PC-3 (cell line): ENCODE data around the gene ZAP70. TPM values are rescaled to one million over a fixed set of nuclear protein-coding genes. Genes with fewer than 3 reads are reported as not detected.

Source experiments
- ATAC-seq: fragments of 200-7000 bp; cut with Tn5 transposase; 2 replicates; pipeline ENCODE4 v1.9.1; 2020; ENCODE audit warnings: mild to moderate bottlenecking, moderate library complexity
- BruUV-seq: library from RNA; stranded (reverse); fragments of 400-500 nt; replicated peaks from 2 replicates; lab custom pipeline; 2021; lab: Mats Ljungman, UMichigan
- CTCF ChIA-PET: fragments of 300-600 bp; sonication (Branson Sonifier 250); formaldehyde crosslinking; loops from one replicate; lab custom pipeline; 2022; ENCODE audit warnings: antibody characterized with exemption; lab: Charles Lee
- POLR2A ChIA-PET: fragments of 300-600 bp; sonication (Branson Sonifier 250); formaldehyde crosslinking; loops from one replicate; lab custom pipeline; 2022; ENCODE audit warnings: antibody characterized with exemption; ENCODE audit not compliant: unreplicated experiment; lab: Charles Lee
- DNase-seq: peaks from one replicate; pipeline ENCODE4 v3.0.0-alpha.2; 2015
- H2AFZ ChIP-seq: fragments of 300-600 bp; sonication (generic); 2 replicates; pipeline ENCODE4 v1.6.0; 2016; ENCODE audit warnings: antibody characterized with exemption, low read length
- H3F3A ChIP-seq: fragments of 300-600 bp; sonication (generic); one replicate; pipeline ENCODE4 v1.6.0; 2017; ENCODE audit warnings: antibody characterized with exemption, low read length, control low read depth, mild to moderate bottlenecking; ENCODE audit not compliant: unreplicated experiment
- H3K27ac ChIP-seq: fragments of 300-600 bp; sonication (generic); 2 replicates; pipeline ENCODE4 v1.5.1; 2016; ENCODE audit warnings: mild to moderate bottlenecking, low read length
- H3K27me3 ChIP-seq: fragments of 300-600 bp; sonication (generic); 2 replicates; pipeline ENCODE4 v1.6.1; 2016; ENCODE audit warnings: low read length, mixed read lengths
- H3K36me3 ChIP-seq: fragments of 300-600 bp; sonication (generic); 2 replicates; pipeline ENCODE4 v1.6.1; 2016; ENCODE audit warnings: low read depth, mixed run types, low read length, mixed read lengths
- H3K4me1 ChIP-seq: fragments of 300-600 bp; sonication (generic); 2 replicates; pipeline ENCODE4 v1.5.1; 2016; ENCODE audit warnings: low read length; ENCODE audit not compliant: insufficient read depth
- H3K4me2 ChIP-seq: fragments of 300-600 bp; sonication (generic); 2 replicates; pipeline ENCODE4 v1.6.0; 2016; ENCODE audit warnings: low read length
- H3K4me3 ChIP-seq: fragments of 300-600 bp; sonication (generic); 2 replicates; pipeline ENCODE4 v1.5.1; 2016; ENCODE audit warnings: mild to moderate bottlenecking, low read length, mixed read lengths
- H3K79me2 ChIP-seq: fragments of 300-600 bp; sonication (generic); 2 replicates; pipeline ENCODE4 v1.6.1; 2017; ENCODE audit warnings: low read length, mixed read lengths
- H3K9ac ChIP-seq: fragments of 300-600 bp; sonication (generic); 2 replicates; pipeline ENCODE4 v1.6.0; 2016; ENCODE audit warnings: mild to moderate bottlenecking, low read length
- H3K9me2 ChIP-seq: fragments of 300-600 bp; sonication (generic); replicated peaks from 2 replicates; pipeline ENCODE4 v1.6.1; 2016; ENCODE audit warnings: mixed run types, low read length, mixed read lengths
- H3K9me3 ChIP-seq: fragments of 300-600 bp; sonication (generic); 2 replicates; pipeline ENCODE4 v1.6.1; 2016; ENCODE audit warnings: low read length, mixed read lengths
- H4K20me1 ChIP-seq: fragments of 300-600 bp; sonication (generic); 2 replicates; pipeline ENCODE4 v1.6.1; 2016; ENCODE audit warnings: low read length, mixed read lengths
- CTCF ChIP-seq: fragments of 300-600 bp; sonication (generic); conservative IDR thresholded peaks from 2 replicates; pipeline ENCODE4 v1.5.1; 2017; ENCODE audit warnings: antibody characterized with exemption, low read depth, mild to moderate bottlenecking, low read length
- EZH2 ChIP-seq: fragments of 300-600 bp; sonication (generic); IDR thresholded peaks from one replicate; pipeline ENCODE4 v1.6.1; 2017; ENCODE audit warnings: antibody characterized with exemption, mild to moderate bottlenecking, low read length; ENCODE audit not compliant: unreplicated experiment
- EZH2phosphoT487 ChIP-seq: fragments of 300-600 bp; sonication (generic); IDR thresholded peaks from 2 replicates; pipeline ENCODE4 v1.6.1; 2018; ENCODE audit warnings: mild to moderate bottlenecking, antibody characterized with exemption, low read length, borderline replicate concordance
- intact Hi-C: fragments of 100-400 bp; cut with micrococcal nuclease; formaldehyde crosslinking; loops from 2 replicates; pipeline ENCODE4 v1.9.0; 2023
- total RNA-seq: library from RNA; depleted of rRNA; stranded (reverse); fragments of >200 nt; gene quantifications from 2 replicates; pipeline ENCODE4 v1.2.3, GENCODE V29; 2014

The ZAP70 gene
- total RNA-seq, 1 experiment from 2014 or later = not detected

DNA sequence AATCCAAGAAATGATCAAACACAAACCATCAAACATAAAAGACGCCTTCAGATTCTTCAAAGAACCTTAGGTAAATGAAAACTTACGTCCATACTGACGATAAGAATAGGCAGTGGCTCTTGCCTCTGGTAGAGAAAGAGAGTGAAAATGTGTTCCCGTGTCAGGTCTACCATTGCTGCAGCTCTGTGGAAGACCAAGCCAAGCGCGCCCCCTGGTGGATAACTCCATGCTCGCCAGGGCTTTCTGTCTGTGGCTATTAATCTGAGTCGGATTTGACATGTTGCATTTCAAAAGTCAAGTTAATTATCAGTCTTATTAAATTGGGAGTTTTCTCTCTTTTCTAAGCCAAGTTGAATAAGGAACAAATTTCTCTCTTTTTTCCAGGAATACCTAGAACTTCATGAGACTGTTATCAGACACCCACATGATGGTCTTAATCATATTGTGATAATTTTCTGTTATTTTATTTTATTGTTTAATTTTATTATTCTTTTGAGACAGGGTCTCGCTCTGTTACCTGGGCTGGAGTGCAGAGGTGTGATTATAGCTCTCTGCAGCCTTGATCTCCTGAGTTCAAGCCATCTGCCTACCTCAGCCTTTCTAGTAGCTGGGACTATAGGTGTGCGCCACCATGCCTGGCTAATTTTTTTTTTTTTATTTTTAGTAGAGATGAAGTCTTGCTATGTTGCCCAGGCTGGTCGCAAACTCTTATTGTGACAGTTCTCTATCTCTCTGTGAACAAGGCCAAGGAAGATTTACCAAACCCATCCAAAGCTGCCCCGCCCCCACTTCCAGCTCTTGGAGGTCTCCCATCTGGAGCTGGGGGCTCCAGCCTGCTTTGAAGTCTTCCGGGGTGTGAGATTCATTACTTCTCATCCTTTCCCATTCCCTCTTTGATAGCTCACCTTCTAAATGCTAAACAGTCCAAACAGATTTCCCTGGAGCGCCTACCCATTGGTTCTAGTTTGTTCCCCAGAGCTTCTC is 15.8 kb upstream of the ZAP70 start:
- DNase-seq (peak; percentile 89), ATAC-seq (peak; percentile 88)
- Histone ChIP-seq H3K27me3 (no peaks in the 10 kb centered on the region), H4K20me1 (no peaks in the 10 kb centered on the region), H2AFZ (peak overlapping the region; percentile 67), H3K27ac (no peak overlapping the region), H3K79me2 (no peaks in the 10 kb centered on the region), H3K9ac (no peak overlapping the region), H3K9me3 (0 out of 2 replicates have a peak, but pooled peaks cover 3% of the 10 kb centered on the region), H3F3A (no peaks in the 10 kb centered on the region), H3K4me1 (0 out of 2 replicates have a peak, but pooled peaks cover 5% of the 10 kb centered on the region), H3K4me3 (peak overlapping the region; percentile 36; the same call in 1 of the 2 replicates), H3K9me2 (no peaks in the 10 kb centered on the region), H3K4me2 (peak overlapping the region; percentile 71), H3K36me3 (no peaks in the 10 kb centered on the region)
- TF ChIP-seq EZH2 (no peak), CTCF (peak; percentile 95), EZH2phosphoT487 (no peak)
- intact Hi-C loops = loop anchor here (1.0 kb wide), 2 partner anchors 33 to 107 kb away; partner anchors contain the start of gene ACTR1B
- ChIA-PET CTCF (interaction anchor here (1.8 kb wide), 1 partner anchor 107 kb away, joined by 11 read pairs; no protein-coding TSS in a partner anchor), POLR2A (interaction anchor here (0.9 kb wide), 1 partner anchor 33 kb away, joined by 4 read pairs; no protein-coding TSS in a partner anchor)
- BruUV-seq = no TSS peak

DNA sequence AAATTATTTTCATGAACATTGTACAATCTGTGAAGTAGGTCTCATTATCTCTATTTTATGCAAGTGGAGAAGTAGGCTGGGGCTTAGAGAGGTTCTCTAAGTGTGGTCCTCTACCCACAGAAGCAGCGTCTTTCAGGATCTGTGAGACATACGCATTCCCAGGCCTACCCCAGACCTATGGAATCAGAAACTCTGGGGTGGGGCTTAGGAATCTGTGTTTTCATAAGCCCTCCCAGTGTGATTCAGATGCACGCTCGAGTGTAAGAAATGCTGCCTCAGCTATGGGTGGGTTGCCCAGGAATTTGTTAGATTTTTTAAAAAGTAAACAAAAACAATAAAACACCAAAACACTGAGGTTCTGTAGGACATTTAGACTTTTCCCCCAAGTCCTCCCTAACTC is 14.8 kb upstream of the ZAP70 start:
- no TSS peak for BruUV-seq
- Histone ChIP-seq H3K4me1 (0 out of 2 replicates have a peak, but pooled peaks cover 5% of the 10 kb centered on the region), H2AFZ (no peak overlapping the region), H4K20me1 (no peaks in the 10 kb centered on the region), H3K27me3 (no peaks in the 10 kb centered on the region), H3K36me3 (no peaks in the 10 kb centered on the region), H3K4me2 (no peak overlapping the region), H3K4me3 (no peak overlapping the region), H3F3A (no peaks in the 10 kb centered on the region), H3K79me2 (no peaks in the 10 kb centered on the region), H3K9me3 (no peaks in the 10 kb centered on the region), H3K27ac (no peak overlapping the region), H3K9ac (no peak overlapping the region), H3K9me2 (no peaks in the 10 kb centered on the region)
- ChIA-PET POLR2A (interaction anchor here (0.9 kb wide), 1 partner anchor 34 kb away, joined by 4 read pairs; no protein-coding TSS in a partner anchor), CTCF (interaction anchor here (1.8 kb wide), 1 partner anchor 108 kb away, joined by 11 read pairs; no protein-coding TSS in a partner anchor)
- ATAC-seq (no peak), DNase-seq (no peak)
- intact Hi-C loops = no loop called here
- TF ChIP-seq CTCF (no peak), EZH2 (no peak), EZH2phosphoT487 (no peak)
